ENCODE data around the gene ZMAT5.

The ZMAT5 gene

GRCh38 chr22:29701155-29701999 is 65.4 kb downstream of the ZMAT5 start:
- peaks cover 22% of the 10 kb centered on the region for H3K4me1 ChIP-seq (ENCODE audit: insufficient read depth, low read length, severe bottlenecking)
- no peaks in the 10 kb centered on the region; the same call in 1 of the 2 replicates for H3K27me3 ChIP-seq (ENCODE audit: insufficient read depth, low read length)
- H3K4me3 ChIP-seq (ENCODE audit: low read depth, low read length, poor library complexity, severe bottlenecking) = no peak overlapping the region
- no peaks in the 10 kb centered on the region for H3K9me2 ChIP-seq (ENCODE audit: low read depth, low read length)
- H3K4me2 ChIP-seq (ENCODE audit: low read length) = no peak overlapping the region
- no peak overlapping the region for H3K27ac ChIP-seq (ENCODE audit: low read depth, low read length, poor library complexity, severe bottlenecking)
- H3K79me2 ChIP-seq (ENCODE audit: insufficient read depth, low read length) = no peaks in the 10 kb centered on the region
- H4K20me1 ChIP-seq (ENCODE audit: insufficient read depth, low read length) = no peaks in the 10 kb centered on the region
- H3F3A ChIP-seq (ENCODE audit: insufficient read depth, low read length) = no peaks in the 10 kb centered on the region
- H3K9me3 ChIP-seq (ENCODE audit: low read length) = no peaks in the 10 kb centered on the region
- peaks cover 4% of the 10 kb centered on the region; the same call in 1 of the 2 replicates for H3K36me3 ChIP-seq (ENCODE audit: insufficient read depth, low read length)
- no peak overlapping the region for H2AFZ ChIP-seq (ENCODE audit: low read length)
- TF ChIP-seq EZH2 (IDR thresholded peaks at IDR 0.05; ENCODE audit: borderline replicate concordance, low read length) (no peak), CTCF (IDR thresholded peaks at IDR 0.05; ENCODE audit: low read length) (peak; percentile 47)
- no peak overlapping the region for H3K9ac ChIP-seq (ENCODE audit: low read length)

- H3K27me3 ChIP-seq (ENCODE audit: insufficient read depth, low read length) = no peaks in the 10 kb centered on the region; the same call in 1 of the 2 replicates
- H3F3A ChIP-seq (ENCODE audit: insufficient read depth, low read length) = no peaks in the 10 kb centered on the region
- H2AFZ ChIP-seq (ENCODE audit: low read length) = no peak overlapping the region
- peaks cover 4% of the 10 kb centered on the region; the same call in 1 of the 2 replicates for H3K36me3 ChIP-seq (ENCODE audit: insufficient read depth, low read length)
- no peak overlapping the region for H3K9ac ChIP-seq (ENCODE audit: low read length)
- peaks cover 22% of the 10 kb centered on the region for H3K4me1 ChIP-seq (ENCODE audit: insufficient read depth, low read length, severe bottlenecking)
- H3K27ac ChIP-seq (ENCODE audit: low read depth, low read length, poor library complexity, severe bottlenecking) = no peak overlapping the region
- H3K79me2 ChIP-seq (ENCODE audit: insufficient read depth, low read length) = no peaks in the 10 kb centered on the region
- H3K4me2 ChIP-seq (ENCODE audit: low read length) = no peak overlapping the region
- H3K9me2 ChIP-seq (ENCODE audit: low read depth, low read length) = no peaks in the 10 kb centered on the region
- no peaks in the 10 kb centered on the region for H3K9me3 ChIP-seq (ENCODE audit: low read length)
- TF ChIP-seq CTCF (IDR thresholded peaks at IDR 0.05; ENCODE audit: low read length) (no peak), EZH2 (IDR thresholded peaks at IDR 0.05; ENCODE audit: borderline replicate concordance, low read length) (no peak)
- H4K20me1 ChIP-seq (ENCODE audit: insufficient read depth, low read length) = no peaks in the 10 kb centered on the region
- no peak overlapping the region for H3K4me3 ChIP-seq (ENCODE audit: low read depth, low read length, poor library complexity, severe bottlenecking)
These were observed 66.0 kb downstream of the ZMAT5 start for GRCh38 chr22:29700900-29701154.

GRCh38 chr22:29700206-29700899 is 66.5 kb downstream of the ZMAT5 start:
- H4K20me1 ChIP-seq (ENCODE audit: insufficient read depth, low read length) = no peaks in the 10 kb centered on the region
- peaks cover 22% of the 10 kb centered on the region for H3K4me1 ChIP-seq (ENCODE audit: insufficient read depth, low read length, severe bottlenecking)
- no peaks in the 10 kb centered on the region for H3K9me3 ChIP-seq (ENCODE audit: low read length)
- H2AFZ ChIP-seq (ENCODE audit: low read length) = no peak overlapping the region
- no peaks in the 10 kb centered on the region for H3F3A ChIP-seq (ENCODE audit: insufficient read depth, low read length)
- no peaks in the 10 kb centered on the region for H3K9me2 ChIP-seq (ENCODE audit: low read depth, low read length)
- no peaks in the 10 kb centered on the region for H3K79me2 ChIP-seq (ENCODE audit: insufficient read depth, low read length)
- H3K27ac ChIP-seq (ENCODE audit: low read depth, low read length, poor library complexity, severe bottlenecking) = no peak overlapping the region
- no peak overlapping the region for H3K4me2 ChIP-seq (ENCODE audit: low read length)
- H3K9ac ChIP-seq (ENCODE audit: low read length) = no peak overlapping the region
- no peaks in the 10 kb centered on the region for H3K27me3 ChIP-seq (ENCODE audit: insufficient read depth, low read length)
- TF ChIP-seq EZH2 (IDR thresholded peaks at IDR 0.05; ENCODE audit: borderline replicate concordance, low read length) (no peak), CTCF (IDR thresholded peaks at IDR 0.05; ENCODE audit: low read length) (no peak)
- no peak overlapping the region for H3K4me3 ChIP-seq (ENCODE audit: low read depth, low read length, poor library complexity, severe bottlenecking)
- H3K36me3 ChIP-seq (ENCODE audit: insufficient read depth, low read length) = peaks cover 4% of the 10 kb centered on the region; the same call in 1 of the 2 replicates

Measured in OCI-LY1 (cell line).